Esophagus muscularis mucosa (tissue), 4 donors: Measurements from ENCODE around the gene CTNNA1. TPM values are rescaled to one million over a fixed set of nuclear protein-coding genes. Genes with fewer than 3 reads are reported as not detected.

Experiments
- DNase-seq: peaks from one replicate; pipeline ENCODE4 v3.0.0-alpha.2; 2017; ENCODE audit errors: extremely low spot score
- H3K27ac ChIP-seq, 4 donors: fragments of 200-600 bp; sonication (generic); replicated peaks in 1 of 4; 1 replicate in 3 of 4; 2 replicates in 1 of 4; pipeline ENCODE4 v1.5.1; 2016 to 2019; ENCODE audit warnings: mild to moderate bottlenecking in 1 of 4
- H3K27me3 ChIP-seq, 4 donors: fragments of 200-600 bp; sonication (generic); one replicate each; pipeline versions ENCODE4 v1.5.1 to v1.6.0; 2016 to 2019
- H3K36me3 ChIP-seq, 4 donors: fragments of 200-600 bp; sonication (generic); one replicate each; pipeline ENCODE4 v1.5.1; 2016 to 2019
- H3K4me1 ChIP-seq, 4 donors: fragments of 200-600 bp; sonication (generic); one replicate each; pipeline ENCODE4 v1.5.1; 2016 to 2019
- H3K4me3 ChIP-seq, 4 donors: fragments of 200-600 bp; sonication (generic); 1 replicate in 2 of 4; 2 replicates in 2 of 4; pipeline ENCODE4 v1.5.1; 2016 to 2019; ENCODE audit warnings: mild to moderate bottlenecking in 4 of 4, moderate library complexity in 1 of 4
- H3K9me3 ChIP-seq, 4 donors: fragments of 200-600 bp; sonication (generic); 1 replicate in 3 of 4; 2 replicates in 1 of 4; pipeline ENCODE4 v1.5.1; 2016 to 2019
- EP300 ChIP-seq: sonication (generic); formaldehyde crosslinking; IDR thresholded peaks from one replicate; pipeline ENCODE4 v1.6.1; 2017; ENCODE audit warnings: antibody characterized with exemption
- POLR2A ChIP-seq: fragments of 450-650 bp; IDR thresholded peaks from one replicate; pipeline ENCODE4 v1.6.1; 2017; ENCODE audit warnings: antibody characterized with exemption, moderate library complexity, mild to moderate bottlenecking, low read depth
- POLR2AphosphoS5 ChIP-seq, 2 donors: sonication (generic); formaldehyde crosslinking; IDR thresholded peaks; one replicate each; pipeline ENCODE4 v1.6.1; 2017; ENCODE audit warnings: antibody characterized with exemption in 2 of 2
- WGBS: methylation state at CpG from one replicate; pipeline ENCODE4 v1.1.5; 2018; 5-methylcytosine and 5-hydroxymethylcytosine counted together
- intact Hi-C: fragments of 100-400 bp; cut with DNase I; formaldehyde crosslinking; loops from one replicate; pipeline ENCODE4 v1.15.1; 2023
- total RNA-seq, 4 donors: library from RNA; depleted of rRNA; stranded (reverse); fragments of >200 nt; gene quantifications; one replicate each; pipeline versions ENCODE4 v1.1.0 to v1.2.1, GENCODE V29; 2016
- TF ChIP-seq, protein P1 (sequence below), 3 experiments: fragments of 200-600 bp in 2 of 3; fragments of 450-650 bp in 1 of 3; sonication (generic) in 2 of 3; IDR thresholded peaks; one replicate each; pipeline ENCODE4 v1.5.1; 2017 to 2019; ENCODE audit warnings: antibody characterized with exemption in 3 of 3, mild to moderate bottlenecking in 2 of 3, moderate library complexity in 1 of 3

CTNNA1 gene
- total RNA-seq, 4 donors from 2014 or later: 335 to 423 (median 369) TPM

- WGBS: 33% methylated on average over 3 of the region's 3 CpGs
- intact Hi-C loops: no loop called here
- Histone ChIP-seq H3K9me3 (no peaks in the 10 kb centered on the region), H3K27ac (no peak overlapping the region), H3K36me3 (no peaks in the 10 kb centered on the region), H3K27me3 (no peaks in the 10 kb centered on the region), H3K4me3 (no peak overlapping the region), H3K4me1 (peaks cover 44 to 81% (median 64%) of the 10 kb centered on the region in 4 donors)
- no peak for DNase-seq
- TF ChIP-seq POLR2A (no peak), EP300 (no peak), POLR2AphosphoS5 (IDR thresholded peaks at IDR 0.05) (no peak)
- TF ChIP-seq, protein P1, sequence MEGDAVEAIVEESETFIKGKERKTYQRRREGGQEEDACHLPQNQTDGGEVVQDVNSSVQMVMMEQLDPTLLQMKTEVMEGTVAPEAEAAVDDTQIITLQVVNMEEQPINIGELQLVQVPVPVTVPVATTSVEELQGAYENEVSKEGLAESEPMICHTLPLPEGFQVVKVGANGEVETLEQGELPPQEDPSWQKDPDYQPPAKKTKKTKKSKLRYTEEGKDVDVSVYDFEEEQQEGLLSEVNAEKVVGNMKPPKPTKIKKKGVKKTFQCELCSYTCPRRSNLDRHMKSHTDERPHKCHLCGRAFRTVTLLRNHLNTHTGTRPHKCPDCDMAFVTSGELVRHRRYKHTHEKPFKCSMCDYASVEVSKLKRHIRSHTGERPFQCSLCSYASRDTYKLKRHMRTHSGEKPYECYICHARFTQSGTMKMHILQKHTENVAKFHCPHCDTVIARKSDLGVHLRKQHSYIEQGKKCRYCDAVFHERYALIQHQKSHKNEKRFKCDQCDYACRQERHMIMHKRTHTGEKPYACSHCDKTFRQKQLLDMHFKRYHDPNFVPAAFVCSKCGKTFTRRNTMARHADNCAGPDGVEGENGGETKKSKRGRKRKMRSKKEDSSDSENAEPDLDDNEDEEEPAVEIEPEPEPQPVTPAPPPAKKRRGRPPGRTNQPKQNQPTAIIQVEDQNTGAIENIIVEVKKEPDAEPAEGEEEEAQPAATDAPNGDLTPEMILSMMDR (IDR thresholded peaks at IDR 0.05): no peak
These were observed 96.2 kb downstream of the CTNNA1 start for GRCh38 chr5:138849439-138849838.

DNA sequence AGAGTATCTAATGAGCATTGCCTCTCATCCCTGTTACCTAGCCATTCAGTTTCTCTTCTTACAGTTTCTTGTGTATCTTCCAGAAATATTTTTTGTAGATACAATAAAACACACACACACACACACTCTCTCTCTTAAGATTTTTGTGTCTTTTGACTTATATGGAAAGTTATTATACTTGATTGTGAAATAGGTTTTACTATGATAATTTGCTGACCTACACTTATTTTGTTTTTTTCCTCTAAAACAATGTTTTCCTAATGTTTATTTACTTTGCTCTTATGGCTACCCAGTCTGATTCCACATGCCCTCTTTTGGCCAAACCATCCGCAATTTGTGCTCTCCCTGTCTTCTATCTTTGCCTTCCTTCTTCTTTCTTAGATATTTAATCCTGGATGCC lies 96.7 kb downstream of the CTNNA1 start:
- intact Hi-C loops: no loop called here
- Histone ChIP-seq H3K27ac (no peak overlapping the region), H3K36me3 (no peaks in the 10 kb centered on the region), H3K9me3 (no peaks in the 10 kb centered on the region), H3K4me1 (peaks cover 39 to 79% (median 60%) of the 10 kb centered on the region in 4 donors), H3K27me3 (no peaks in the 10 kb centered on the region), H3K4me3 (no peak overlapping the region)
- DNase-seq: no peak
- TF ChIP-seq EP300 (no peak), POLR2AphosphoS5 (IDR thresholded peaks at IDR 0.05) (no peak), POLR2A (no peak)
- TF ChIP-seq, protein P1 (IDR thresholded peaks at IDR 0.05): no peak
- 77% methylated on average over 1 of the region's 1 CpG for WGBS

- Histone ChIP-seq H3K36me3 (no peaks in the 10 kb centered on the region), H3K27me3 (no peaks in the 10 kb centered on the region), H3K4me1 (peaks cover 32 to 74% (median 49%) of the 10 kb centered on the region in 4 donors), H3K9me3 (no peaks in the 10 kb centered on the region), H3K27ac (no peak overlapping the region), H3K4me3 (no peak overlapping the region)
- no peak for DNase-seq
- 51% methylated on average over 2 of the region's 2 CpGs for WGBS
- TF ChIP-seq, protein P1 (IDR thresholded peaks at IDR 0.05): no peak
- TF ChIP-seq POLR2AphosphoS5 (IDR thresholded peaks at IDR 0.05): no peak
- TF ChIP-seq POLR2A: no peak
- TF ChIP-seq EP300: no peak
- intact Hi-C loops: no loop called here
These were observed 97.7 kb downstream of the CTNNA1 start for GRCh38 chr5:138850865-138851435.

- Histone ChIP-seq H3K4me3 (no peak overlapping the region), H3K4me1 (peaks cover 28 to 62% (median 48%) of the 10 kb centered on the region in 4 donors), H3K27ac (no peak overlapping the region), H3K36me3 (no peaks in the 10 kb centered on the region), H3K9me3 (no peaks in the 10 kb centered on the region), H3K27me3 (no peaks in the 10 kb centered on the region)
- TF ChIP-seq EP300 (no peak), POLR2AphosphoS5 (IDR thresholded peaks at IDR 0.05) (no peak), POLR2A (no peak)
- TF ChIP-seq, protein P1 (IDR thresholded peaks at IDR 0.05): no peak
- 72% methylated on average over 9 of the region's 9 CpGs for WGBS
- intact Hi-C loops: no loop called here
- no peak for DNase-seq
These were observed 99.9 kb downstream of the CTNNA1 start for GRCh38 chr5:138853132-138853531.

DNA sequence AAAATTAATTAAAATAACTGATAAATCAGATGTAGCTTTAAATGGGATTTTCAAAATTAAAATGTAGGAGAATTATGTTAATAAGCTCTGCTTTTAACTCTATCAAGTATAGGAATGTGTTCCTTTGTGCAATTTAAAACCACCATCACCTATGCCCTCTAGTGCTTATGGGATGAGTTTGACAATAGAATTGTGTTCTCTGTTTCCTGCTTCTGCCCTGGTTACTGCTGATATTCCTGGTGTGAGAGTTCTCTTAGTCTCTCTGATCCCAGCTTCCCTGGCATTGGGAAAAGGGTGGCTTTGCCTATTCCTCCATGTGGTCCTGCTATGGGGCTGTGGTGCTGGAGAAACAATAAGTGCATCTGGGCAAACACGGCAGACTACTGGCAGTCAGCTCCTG lies 113.8 kb downstream of the CTNNA1 start:
- Histone ChIP-seq H3K9me3 (peaks cover 5 to 11% (median 8%) of the 10 kb centered on the region in 4 donors), H3K4me1 (peaks cover 31 to 48% (median 44%) of the 10 kb centered on the region in 4 donors), H3K36me3 (peaks cover 0 to 12% (median 9%) of the 10 kb centered on the region in 4 donors), H3K27ac (no peak overlapping the region), H3K4me3 (no peak overlapping the region), H3K27me3 (no peaks in the 10 kb centered on the region)
- 100% methylated on average over 1 of the region's 1 CpG for WGBS
- intact Hi-C loops: no loop called here
- DNase-seq: no peak
- TF ChIP-seq, protein P1 (IDR thresholded peaks at IDR 0.05): no peak
- TF ChIP-seq POLR2AphosphoS5 (IDR thresholded peaks at IDR 0.05): no peak
- no peak for TF ChIP-seq EP300
- TF ChIP-seq POLR2A: no peak
